AG04449 (cell line): ENCODE results near the gene ACTRT3.

Experiments used
- CTCF ChIA-PET: fragments of 350-600 bp; formaldehyde crosslinking; extraction: SDS; loops from one replicate; lab custom pipeline; 2021; ENCODE audit warnings: antibody characterized with exemption; lab: Yijun Ruan, JAX
- POLR2A ChIA-PET: fragments of 400-600, 350-600 bp; formaldehyde crosslinking; extraction: SDS; loops from one replicate; lab custom pipeline; 2020; ENCODE audit warnings: antibody characterized with exemption, inconsistent platforms; lab: Yijun Ruan, JAX
- DNase-seq: peaks from one replicate; pipeline ENCODE4 v3.0.0-alpha.2; 2010; ENCODE audit warnings: low read depth, low spot score
- H3K4me3 ChIP-seq: 2 replicates; pipeline ENCODE4 v1.5.1; 2011; ENCODE audit warnings: low read depth, mild to moderate bottlenecking, control low read depth, low read length
- TF ChIP-seq, protein P1 (sequence below): IDR thresholded peaks from one replicate; pipeline ENCODE4 v1.5.1; 2011; ENCODE audit warnings: mild to moderate bottlenecking, moderate library complexity, low read length, control low read depth, inconsistent platforms; ENCODE audit not compliant: insufficient read depth; ENCODE audit errors: missing control alignments

Gene ACTRT3

DNA sequence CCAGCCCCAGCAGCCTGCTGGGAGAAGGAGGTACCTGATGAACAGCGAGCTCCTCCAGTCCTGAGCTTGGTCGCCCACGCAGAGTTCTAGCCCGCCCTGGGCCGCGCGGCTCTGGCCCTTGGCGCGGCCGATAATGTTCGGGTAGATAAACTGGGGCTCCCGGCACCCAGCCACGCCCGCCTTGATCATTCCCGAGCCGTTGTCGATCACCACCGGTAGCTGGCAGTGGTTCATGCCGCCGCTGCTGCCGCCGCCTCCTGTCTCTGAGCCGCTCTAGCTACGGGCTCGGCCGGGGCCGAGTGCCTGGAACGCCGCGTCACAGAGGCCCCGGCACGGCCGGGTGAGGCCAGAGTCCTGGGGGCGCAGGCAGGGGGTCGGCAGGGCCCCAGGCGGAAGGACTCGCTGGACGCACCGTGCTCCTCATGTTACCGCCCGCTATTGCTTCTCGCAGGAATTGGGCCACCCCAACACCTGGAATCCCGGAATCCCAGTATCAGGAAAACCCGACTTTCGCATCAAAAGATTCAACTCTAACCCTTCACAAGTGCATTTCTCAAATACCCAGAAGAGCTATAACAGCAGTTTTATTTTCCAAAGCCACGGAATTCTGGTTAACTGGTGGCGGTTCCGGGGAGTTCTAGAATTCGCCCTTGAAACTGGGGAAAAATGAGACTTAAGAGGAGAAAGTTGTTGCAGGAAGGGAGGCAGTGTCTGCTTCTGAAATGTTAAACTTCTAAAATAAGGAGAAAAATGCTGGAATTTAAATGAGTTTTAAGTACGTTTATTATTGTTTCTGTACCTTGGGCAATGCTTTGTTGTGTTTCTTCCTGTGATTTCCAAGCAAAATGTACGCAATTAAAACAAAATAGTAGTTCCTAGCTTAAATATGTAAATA, at the start of gene ACTRT3:
Gene ACTRT3 (minus strand): TSS at position 275 of the 895 bp plus-strand sequence. CDS start 41 bp downstream, at position 234.
- DNase-seq, result no peak
- ChIA-PET CTCF (interaction anchor here (1.0 kb wide), 1 partner anchor 9 kb away, joined by 3 read pairs; no protein-coding TSS in a partner anchor), POLR2A (interaction anchor here (0.5 to 0.6 kb wide), 3 partner anchors 196 to 699 kb away, joined by 3 read pairs; no protein-coding TSS in a partner anchor)

DNA sequence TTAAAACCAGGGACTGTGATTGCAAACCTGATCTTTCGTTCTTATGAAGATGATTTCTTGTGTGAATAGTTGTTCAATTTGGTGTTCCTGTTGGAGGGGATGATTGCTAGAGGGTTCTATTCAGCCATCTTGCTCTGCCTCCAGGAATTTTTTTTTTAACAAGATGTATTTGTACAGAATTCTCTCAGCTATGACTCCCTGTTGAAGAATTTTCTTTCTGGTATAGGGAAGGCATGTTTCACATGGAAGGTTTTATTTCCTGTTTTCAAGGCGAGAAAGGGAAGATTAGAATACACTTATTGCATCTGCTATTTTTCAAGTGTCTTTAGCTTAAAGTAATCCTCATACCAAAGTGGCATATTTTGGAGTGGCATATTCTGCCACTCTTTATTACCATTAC, 49.0 kb upstream of the ACTRT3 start:
- peak; percentile 29 for DNase-seq
- TF ChIP-seq, protein P1, sequence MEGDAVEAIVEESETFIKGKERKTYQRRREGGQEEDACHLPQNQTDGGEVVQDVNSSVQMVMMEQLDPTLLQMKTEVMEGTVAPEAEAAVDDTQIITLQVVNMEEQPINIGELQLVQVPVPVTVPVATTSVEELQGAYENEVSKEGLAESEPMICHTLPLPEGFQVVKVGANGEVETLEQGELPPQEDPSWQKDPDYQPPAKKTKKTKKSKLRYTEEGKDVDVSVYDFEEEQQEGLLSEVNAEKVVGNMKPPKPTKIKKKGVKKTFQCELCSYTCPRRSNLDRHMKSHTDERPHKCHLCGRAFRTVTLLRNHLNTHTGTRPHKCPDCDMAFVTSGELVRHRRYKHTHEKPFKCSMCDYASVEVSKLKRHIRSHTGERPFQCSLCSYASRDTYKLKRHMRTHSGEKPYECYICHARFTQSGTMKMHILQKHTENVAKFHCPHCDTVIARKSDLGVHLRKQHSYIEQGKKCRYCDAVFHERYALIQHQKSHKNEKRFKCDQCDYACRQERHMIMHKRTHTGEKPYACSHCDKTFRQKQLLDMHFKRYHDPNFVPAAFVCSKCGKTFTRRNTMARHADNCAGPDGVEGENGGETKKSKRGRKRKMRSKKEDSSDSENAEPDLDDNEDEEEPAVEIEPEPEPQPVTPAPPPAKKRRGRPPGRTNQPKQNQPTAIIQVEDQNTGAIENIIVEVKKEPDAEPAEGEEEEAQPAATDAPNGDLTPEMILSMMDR, result no peak
- CTCF ChIA-PET, result no interaction called here
- no peak overlapping the region for H3K4me3 ChIP-seq
- POLR2A ChIA-PET, result no interaction called here

More for the DNA sequence above, at the start of gene ACTRT3:
- TF ChIP-seq, protein P1, result no peak
- peak within 1 kb of the TSS; percentile 71 for H3K4me3 ChIP-seq

DNA sequence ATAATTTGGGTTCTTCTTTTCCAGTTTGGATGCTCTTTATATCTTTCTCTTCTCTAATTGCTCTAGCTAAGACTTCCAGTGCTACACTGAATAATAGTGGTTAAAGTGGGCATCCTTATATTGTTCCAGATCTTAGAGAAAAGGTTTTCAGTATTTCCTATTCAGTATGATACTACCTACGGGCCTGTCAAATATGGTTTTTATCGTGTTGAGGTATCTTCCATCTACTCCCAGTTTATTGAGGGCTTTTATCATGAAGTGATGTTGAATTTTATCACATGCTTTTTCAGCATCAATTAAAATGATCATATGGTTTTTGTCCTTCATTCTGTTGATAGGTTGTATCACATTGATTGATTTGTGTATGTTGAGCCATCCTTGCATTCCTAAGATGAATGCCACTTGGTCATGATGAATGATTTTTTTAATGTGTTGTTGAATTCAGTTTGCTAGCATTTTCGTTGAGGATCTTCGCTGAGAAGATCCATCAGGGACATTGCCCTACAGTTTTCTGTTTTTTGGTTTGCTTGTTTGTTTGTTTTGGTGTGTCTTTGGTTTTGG, 46.3 kb upstream of the ACTRT3 start:
- no peak overlapping the region for H3K4me3 ChIP-seq
- ChIA-PET CTCF (no interaction called here), POLR2A (no interaction called here)
- DNase-seq, result no peak
- TF ChIP-seq, protein P1, result no peak

DNA sequence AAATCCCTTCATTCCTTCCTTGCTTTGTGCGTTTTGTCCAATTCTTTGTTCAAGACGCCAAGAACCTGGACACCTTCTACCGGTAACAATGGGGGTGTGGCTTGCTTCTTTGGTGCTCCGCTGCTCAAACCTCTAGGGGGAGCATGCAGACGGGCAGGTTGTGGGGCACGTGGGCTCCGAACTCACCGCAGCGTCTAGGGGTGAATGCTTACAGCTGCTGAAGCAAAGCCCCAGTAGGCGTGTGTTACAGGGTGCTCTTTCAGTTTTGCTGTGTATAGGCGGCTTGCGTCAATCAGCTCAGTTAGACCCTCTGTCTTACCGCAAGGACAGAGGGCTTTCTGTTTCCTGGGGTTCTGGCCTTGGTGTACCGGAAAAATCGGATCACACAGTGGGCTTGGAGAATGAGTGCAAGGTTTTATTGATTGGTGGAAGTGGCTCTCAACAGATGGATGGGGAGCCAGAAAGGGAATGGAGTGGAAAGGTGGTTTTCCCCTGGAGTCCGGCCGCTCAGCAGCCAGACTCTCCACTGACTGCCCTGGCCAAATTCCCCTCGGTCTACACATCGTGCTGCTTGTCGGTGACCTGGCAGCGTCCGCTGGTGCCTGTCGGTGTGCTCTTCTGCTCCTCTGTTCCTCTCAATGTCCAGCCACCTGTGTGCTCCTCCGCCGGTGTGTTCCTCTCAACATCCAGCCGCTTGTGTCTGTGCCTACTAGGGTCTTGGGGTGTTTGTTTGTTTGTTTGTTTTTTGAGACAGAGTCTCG, 44.6 kb upstream of the ACTRT3 start:
- H3K4me3 ChIP-seq, result peak overlapping the region; percentile 57
- DNase-seq, result no peak
- POLR2A ChIA-PET, result no interaction called here
- TF ChIP-seq, protein P1, result peak; percentile 19
- CTCF ChIA-PET, result no interaction called here

DNA sequence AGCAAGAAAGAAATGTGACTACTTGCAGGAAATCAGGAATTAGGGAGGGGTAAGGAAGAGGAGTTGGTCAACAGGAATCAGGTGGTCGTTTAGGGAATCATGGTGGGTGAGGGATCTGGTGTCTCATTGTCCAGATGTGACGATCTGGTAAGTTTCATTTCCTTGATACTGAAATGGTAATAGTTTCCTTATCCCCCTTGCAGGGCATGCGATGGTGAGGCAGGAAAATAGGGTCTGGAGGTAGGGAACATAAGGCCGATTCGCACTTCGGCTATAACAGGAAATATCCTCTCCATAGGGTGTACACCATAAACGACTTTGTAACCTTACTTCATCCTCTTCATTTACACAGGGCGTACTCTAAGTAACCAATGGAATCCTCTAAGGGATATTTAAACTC, 43.9 kb upstream of the ACTRT3 start:
- no peak for DNase-seq
- peak overlapping the region; percentile 57 for H3K4me3 ChIP-seq
- CTCF ChIA-PET, result no interaction called here
- POLR2A ChIA-PET, result no interaction called here
- TF ChIP-seq, protein P1, result no peak
